ENCODE measurements around the gene TNS3. TPM values are rescaled to one million over a fixed set of nuclear protein-coding genes. Genes with fewer than 3 reads are reported as not detected.

The TNS3 gene
- total RNA-seq, 1 donor from 2014 or later, result 452 TPM

DNA sequence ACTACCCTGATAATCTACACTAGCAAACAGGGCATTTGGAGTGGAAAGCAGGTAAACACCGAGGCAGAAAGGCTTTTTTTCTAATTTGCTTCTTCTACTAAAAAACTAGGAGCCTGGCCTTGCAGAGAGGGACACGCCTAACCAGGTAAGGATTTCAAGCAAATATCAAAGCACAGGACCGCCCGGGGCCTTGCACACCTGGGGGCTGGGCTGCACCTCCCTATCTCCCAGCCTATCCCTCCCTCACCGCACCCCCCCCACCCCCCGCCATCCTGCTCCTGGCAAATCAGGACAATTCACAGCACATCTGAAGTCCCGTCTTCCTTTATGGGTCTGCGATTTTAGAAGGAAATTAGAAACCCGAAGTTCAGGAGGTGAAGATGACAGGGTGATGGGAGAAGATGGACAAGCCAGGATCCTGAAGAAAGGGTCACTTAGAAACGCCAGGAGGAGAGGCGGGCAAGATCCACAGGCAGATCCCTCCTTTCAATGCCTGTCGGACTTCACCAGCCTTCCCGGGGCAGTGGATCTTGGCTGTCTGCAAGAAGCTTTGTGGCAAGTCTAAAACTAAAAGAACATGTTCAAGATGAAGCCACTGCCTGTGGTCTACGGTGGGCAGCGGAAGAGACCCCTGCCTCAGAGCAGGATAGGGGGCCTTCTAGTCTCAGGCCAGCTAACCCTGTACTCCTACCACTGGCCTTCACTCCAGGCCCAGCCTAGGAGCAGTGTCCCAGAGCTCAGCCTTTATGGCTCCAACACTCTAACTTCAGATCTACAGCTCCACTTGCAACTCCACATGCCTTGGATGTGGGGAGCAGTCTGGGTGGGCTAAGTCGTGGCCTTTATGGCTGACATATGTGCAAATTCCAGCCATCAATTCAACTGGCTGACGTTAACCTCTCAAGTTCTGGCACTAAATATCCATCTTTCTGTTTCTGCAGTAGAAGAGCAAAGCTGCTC, 43.9 kb downstream of the TNS3 start:
- DNase-seq (ENCODE audit: low spot score in 2 of 2, unreplicated experiment in 2 of 2), result no peak
- TF ChIP-seq, protein P1, sequence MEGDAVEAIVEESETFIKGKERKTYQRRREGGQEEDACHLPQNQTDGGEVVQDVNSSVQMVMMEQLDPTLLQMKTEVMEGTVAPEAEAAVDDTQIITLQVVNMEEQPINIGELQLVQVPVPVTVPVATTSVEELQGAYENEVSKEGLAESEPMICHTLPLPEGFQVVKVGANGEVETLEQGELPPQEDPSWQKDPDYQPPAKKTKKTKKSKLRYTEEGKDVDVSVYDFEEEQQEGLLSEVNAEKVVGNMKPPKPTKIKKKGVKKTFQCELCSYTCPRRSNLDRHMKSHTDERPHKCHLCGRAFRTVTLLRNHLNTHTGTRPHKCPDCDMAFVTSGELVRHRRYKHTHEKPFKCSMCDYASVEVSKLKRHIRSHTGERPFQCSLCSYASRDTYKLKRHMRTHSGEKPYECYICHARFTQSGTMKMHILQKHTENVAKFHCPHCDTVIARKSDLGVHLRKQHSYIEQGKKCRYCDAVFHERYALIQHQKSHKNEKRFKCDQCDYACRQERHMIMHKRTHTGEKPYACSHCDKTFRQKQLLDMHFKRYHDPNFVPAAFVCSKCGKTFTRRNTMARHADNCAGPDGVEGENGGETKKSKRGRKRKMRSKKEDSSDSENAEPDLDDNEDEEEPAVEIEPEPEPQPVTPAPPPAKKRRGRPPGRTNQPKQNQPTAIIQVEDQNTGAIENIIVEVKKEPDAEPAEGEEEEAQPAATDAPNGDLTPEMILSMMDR (IDR thresholded peaks at IDR 0.05; ENCODE audit: unreplicated experiment), result no peak
- Mint-ChIP-seq H3K27ac (peak overlapping the region; percentile 95), H3K9me3 (no peaks in the 10 kb centered on the region), H3K4me3 (peak overlapping the region; percentile 71), H3K36me3 (peaks cover 5% of the 10 kb centered on the region), H3K27me3 (ENCODE audit: low read depth) (no peaks in the 10 kb centered on the region), H3K4me1 (peaks cover 75% of the 10 kb centered on the region)

DNA sequence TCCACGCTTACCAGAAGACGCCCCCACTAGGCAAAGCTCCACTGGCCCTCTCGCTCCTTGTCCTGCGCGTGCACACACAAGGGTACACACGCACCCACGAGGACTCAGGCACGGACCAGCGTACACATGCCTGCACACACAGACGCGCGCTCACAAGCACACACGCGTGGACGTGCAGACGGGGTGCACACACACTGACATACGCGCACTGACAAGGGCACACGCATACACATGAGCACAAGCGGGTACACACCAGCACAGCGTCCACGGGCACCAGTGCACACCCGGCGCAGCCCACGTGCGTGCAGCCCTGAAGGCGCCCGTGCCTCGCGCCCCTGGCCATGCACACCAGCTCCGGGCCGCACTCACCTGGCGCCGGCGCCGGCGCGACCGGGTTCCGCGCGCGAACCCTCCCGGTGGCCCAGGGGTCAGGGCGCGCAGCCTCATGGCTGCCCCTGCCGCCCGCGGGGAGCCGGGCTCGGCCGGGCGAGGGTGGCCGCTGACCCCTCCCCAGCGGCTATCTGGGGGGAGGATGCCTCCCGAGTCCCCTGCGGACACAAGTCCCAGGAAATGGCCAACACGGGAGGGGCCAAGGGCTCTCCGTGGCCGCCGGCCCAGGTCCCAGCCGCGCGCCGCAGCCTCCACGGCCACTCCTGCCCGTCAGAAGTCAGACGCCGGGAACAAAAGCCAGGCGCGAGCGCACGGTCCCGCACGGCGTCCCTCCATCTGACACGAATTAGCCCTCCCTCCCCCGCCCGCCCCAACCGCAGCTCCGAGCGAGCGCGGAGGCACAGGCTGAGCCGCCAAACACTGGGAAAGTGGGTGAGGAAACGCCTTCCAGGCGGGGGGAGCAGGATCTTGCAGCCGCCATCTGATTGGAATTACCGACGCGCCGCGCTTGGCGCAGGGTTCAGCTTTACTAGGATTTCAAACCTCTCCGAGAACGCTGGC, 45.0 kb downstream of the TNS3 start:
- H3K9me3 Mint-ChIP-seq, result no peaks in the 10 kb centered on the region
- H3K4me3 Mint-ChIP-seq, result peak overlapping the region; percentile 77
- no peaks in the 10 kb centered on the region for H3K27me3 Mint-ChIP-seq (ENCODE audit: low read depth)
- peak; percentile 34 to 63 for DNase-seq (ENCODE audit: low spot score in 2 of 2, unreplicated experiment in 2 of 2)
- peaks cover 3% of the 10 kb centered on the region for H3K36me3 Mint-ChIP-seq
- H3K27ac Mint-ChIP-seq, result peak overlapping the region; percentile 96
- H3K4me1 Mint-ChIP-seq, result peaks cover 83% of the 10 kb centered on the region
- TF ChIP-seq, protein P1 (IDR thresholded peaks at IDR 0.05; ENCODE audit: unreplicated experiment), result no peak

DNA sequence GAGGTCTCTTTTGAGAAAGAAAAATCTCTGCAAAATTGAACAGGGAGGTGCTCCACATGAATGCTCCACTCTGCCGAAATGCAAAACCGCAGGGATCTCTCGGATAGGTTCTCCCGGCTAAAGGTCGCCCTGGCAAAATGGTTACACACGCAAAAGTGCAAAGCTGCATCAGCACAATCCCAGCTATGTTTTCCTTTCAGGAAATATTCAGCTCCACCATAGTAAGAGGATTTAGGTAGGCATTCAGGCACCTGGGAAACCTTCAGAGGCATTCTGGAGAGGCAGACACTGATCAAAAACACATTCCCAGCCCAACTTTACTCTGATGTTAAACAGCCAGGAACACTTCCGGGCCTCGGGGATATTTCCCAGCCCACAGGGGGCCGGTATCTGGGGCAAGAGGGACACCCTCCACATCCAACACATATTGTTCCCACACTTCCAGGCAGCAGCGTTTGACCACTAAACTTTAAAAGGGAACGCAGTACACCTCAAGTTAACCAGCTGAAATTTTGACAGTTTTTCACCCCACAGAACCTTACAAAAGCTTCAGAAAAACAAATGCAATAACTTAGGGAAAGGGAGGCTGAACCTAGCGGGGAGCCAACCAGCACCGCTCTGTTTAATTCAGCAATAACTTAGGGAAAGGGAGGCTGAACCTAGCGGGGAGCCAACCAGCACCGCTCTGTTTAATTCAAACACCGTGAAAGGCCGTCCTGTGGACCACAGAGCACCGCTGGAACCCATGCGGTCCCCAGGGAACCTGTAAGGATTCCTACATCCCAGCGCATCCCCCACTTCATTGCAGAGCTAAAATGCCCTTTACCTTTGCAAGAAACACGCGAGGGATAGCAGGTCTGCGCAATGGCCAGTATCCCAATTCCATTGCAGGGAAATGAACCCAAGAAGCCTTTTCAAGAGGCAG, 45.9 kb downstream of the TNS3 start:
- no peak for DNase-seq (ENCODE audit: low spot score in 2 of 2, unreplicated experiment in 2 of 2)
- no peaks in the 10 kb centered on the region for H3K9me3 Mint-ChIP-seq
- TF ChIP-seq, protein P1 (IDR thresholded peaks at IDR 0.05; ENCODE audit: unreplicated experiment), result no peak
- peaks cover 2% of the 10 kb centered on the region for H3K36me3 Mint-ChIP-seq
- peak overlapping the region; percentile 96 for H3K27ac Mint-ChIP-seq
- H3K4me3 Mint-ChIP-seq, result peak overlapping the region; percentile 77
- peaks cover 77% of the 10 kb centered on the region for H3K4me1 Mint-ChIP-seq
- H3K27me3 Mint-ChIP-seq (ENCODE audit: low read depth), result no peaks in the 10 kb centered on the region

DNA sequence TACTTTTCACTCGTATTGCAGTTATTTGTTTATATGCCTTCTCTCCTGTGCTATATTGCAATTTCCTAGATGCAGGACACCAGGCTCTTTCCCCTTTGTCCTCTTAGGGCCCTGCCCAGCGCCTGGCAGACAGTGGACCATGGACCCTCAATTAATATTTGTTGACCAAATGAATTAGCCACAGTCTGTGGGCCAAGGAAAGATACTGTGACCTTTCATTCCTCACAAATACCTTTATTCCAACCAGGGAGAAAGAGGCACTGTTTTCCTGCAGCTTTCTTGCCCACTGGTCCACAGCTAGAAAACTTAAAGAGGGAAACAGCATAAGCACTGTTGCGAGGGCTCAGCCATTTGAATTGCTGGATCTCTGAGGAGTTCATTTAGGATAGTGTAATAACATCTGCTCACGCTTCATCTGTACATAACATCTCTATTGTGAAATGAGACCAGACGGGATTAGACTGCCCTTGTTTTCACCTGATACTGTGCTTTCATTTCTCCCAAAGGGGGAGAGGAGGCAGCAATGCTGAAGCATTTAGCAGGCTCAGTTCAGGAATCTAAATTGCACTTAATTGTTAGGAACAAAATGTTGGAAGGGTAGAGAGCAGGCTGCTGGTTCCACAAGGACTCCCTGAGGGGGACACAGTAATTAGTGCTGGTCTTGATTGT, 46.7 kb downstream of the TNS3 start:
- TF ChIP-seq, protein P1 (IDR thresholded peaks at IDR 0.05; ENCODE audit: unreplicated experiment), result no peak
- H3K9me3 Mint-ChIP-seq, result peaks cover under 1% of the 10 kb centered on the region
- H3K27ac Mint-ChIP-seq, result peak overlapping the region; percentile 96
- H3K27me3 Mint-ChIP-seq (ENCODE audit: low read depth), result no peaks in the 10 kb centered on the region
- peaks cover 4% of the 10 kb centered on the region for H3K36me3 Mint-ChIP-seq
- H3K4me3 Mint-ChIP-seq, result peak overlapping the region; percentile 77
- peaks cover 72% of the 10 kb centered on the region for H3K4me1 Mint-ChIP-seq
- no peak for DNase-seq (ENCODE audit: low spot score in 2 of 2, unreplicated experiment in 2 of 2)

Data from mesothelial cell of epicardium (in vitro differentiated cells).